ENCODE data around the gene CFAP300.

- no peak for TF ChIP-seq POLR2A (IDR thresholded peaks at IDR 0.05)
- TF ChIP-seq, protein P1, sequence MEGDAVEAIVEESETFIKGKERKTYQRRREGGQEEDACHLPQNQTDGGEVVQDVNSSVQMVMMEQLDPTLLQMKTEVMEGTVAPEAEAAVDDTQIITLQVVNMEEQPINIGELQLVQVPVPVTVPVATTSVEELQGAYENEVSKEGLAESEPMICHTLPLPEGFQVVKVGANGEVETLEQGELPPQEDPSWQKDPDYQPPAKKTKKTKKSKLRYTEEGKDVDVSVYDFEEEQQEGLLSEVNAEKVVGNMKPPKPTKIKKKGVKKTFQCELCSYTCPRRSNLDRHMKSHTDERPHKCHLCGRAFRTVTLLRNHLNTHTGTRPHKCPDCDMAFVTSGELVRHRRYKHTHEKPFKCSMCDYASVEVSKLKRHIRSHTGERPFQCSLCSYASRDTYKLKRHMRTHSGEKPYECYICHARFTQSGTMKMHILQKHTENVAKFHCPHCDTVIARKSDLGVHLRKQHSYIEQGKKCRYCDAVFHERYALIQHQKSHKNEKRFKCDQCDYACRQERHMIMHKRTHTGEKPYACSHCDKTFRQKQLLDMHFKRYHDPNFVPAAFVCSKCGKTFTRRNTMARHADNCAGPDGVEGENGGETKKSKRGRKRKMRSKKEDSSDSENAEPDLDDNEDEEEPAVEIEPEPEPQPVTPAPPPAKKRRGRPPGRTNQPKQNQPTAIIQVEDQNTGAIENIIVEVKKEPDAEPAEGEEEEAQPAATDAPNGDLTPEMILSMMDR (IDR thresholded peaks at IDR 0.05): no peak
These were observed 36.3 kb upstream of the CFAP300 start for GRCh38 chr11:102010776-102011494.

Measured in right lobe of liver (tissue), 4 donors.